NCI-H1930 (cell line): ENCODE measurements around the gene C3orf20.
"Not testable (repeated sequence)": the region's sequence is repeated elsewhere in the genome, so short reads cannot be mapped to it uniquely, and the experiment has no call there.

ENCODE experiments used
- DNase-seq, 2 experiments: peaks; one replicate each; lab custom pipeline; 2025; lab: John Stamatoyannopoulos, UW

Gene C3orf20

GRCh38 chr3:14798231-14798630, 123.3 kb downstream of the C3orf20 start:
- DNase-seq, result no peak

- no peak for DNase-seq
These were observed 124.2 kb downstream of the C3orf20 start for GRCh38 chr3:14799146-14799545.

GRCh38 chr3:14801031-14801430, 126.1 kb downstream of the C3orf20 start:
- DNase-seq, result no peak

- no peak for DNase-seq
These were observed 126.9 kb downstream of the C3orf20 start for GRCh38 chr3:14801668-14802380.

GRCh38 chr3:14802381-14802731, 127.4 kb downstream of the C3orf20 start:
- DNase-seq, result no peak

- no peak for DNase-seq
These were observed 128.4 kb downstream of the C3orf20 start for GRCh38 chr3:14803101-14803980.

- no peak for DNase-seq
These were observed 129.3 kb downstream of the C3orf20 start for GRCh38 chr3:14803981-14804834.

GRCh38 chr3:14804835-14805780, 130.2 kb downstream of the C3orf20 start:
- DNase-seq, result no peak

GRCh38 chr3:14805961-14806537, 131.1 kb downstream of the C3orf20 start:
- DNase-seq, result no peak

GRCh38 chr3:14806641-14807263, 131.8 kb downstream of the C3orf20 start:
- DNase-seq, result no peak

GRCh38 chr3:14808025-14808424, 133.1 kb downstream of the C3orf20 start:
- no peak for DNase-seq

GRCh38 chr3:14808502-14809266, 133.7 kb downstream of the C3orf20 start:
- DNase-seq, result no peak

GRCh38 chr3:14809611-14810010, 134.7 kb downstream of the C3orf20 start:
- not testable (repeated sequence) for DNase-seq

- DNase-seq, result no peak
These were observed 135.3 kb downstream of the C3orf20 start for GRCh38 chr3:14810070-14810791.

- no peak for DNase-seq
These were observed 136.1 kb downstream of the C3orf20 start for GRCh38 chr3:14810801-14811661.

GRCh38 chr3:14811684-14812083, 136.7 kb downstream of the C3orf20 start:
- no peak for DNase-seq

- DNase-seq, result no peak
These were observed 137.4 kb downstream of the C3orf20 start for GRCh38 chr3:14812196-14812790.
